GM18858 (cell line): ENCODE data around the gene TUBA3E.
"Not testable (repeated sequence)": the region's sequence is repeated elsewhere in the genome, so short reads cannot be mapped to it uniquely, and the experiment has no call there.

ENCODE experiments used
- ATAC-seq: cut with Tn5 transposase; IDR thresholded peaks from one replicate; pipeline ENCODE4 v1.9.1; 2021; ENCODE audit not compliant: unreplicated experiment

Gene TUBA3E

DNA sequence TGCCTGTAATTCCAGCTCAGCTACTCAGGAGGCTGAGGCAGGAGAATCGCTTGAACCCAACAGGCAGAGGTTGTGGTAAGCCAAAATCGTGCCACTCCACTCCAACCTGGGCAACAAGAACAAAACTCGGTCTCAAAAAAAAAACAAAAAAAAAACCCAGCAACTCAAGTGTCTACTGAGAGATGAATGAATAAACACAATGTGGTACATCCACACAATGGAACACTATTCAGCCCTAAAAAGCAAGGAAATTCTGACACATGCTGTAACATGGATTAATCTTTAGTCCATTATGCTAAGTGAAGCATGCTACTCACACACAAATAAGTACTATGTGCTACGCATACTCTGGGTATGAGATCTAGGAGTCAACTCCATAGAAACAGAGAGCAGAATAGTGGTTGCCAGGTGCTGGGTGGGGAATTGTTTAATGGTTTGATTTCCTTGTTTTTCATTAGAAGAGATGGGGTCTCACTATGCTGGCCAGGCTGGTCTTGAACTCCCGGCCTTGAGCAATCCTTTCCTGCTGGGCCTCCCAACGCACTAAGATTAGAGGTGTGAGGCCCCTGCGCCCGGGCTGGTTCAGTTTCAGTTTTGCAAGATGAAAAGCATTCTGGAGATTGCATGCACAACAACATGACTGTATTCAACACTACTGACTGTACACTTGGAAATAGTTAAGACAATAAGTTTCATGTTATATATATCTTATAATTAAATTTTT lies 32.8 kb downstream of the TUBA3E start:
- no peak for ATAC-seq

DNA sequence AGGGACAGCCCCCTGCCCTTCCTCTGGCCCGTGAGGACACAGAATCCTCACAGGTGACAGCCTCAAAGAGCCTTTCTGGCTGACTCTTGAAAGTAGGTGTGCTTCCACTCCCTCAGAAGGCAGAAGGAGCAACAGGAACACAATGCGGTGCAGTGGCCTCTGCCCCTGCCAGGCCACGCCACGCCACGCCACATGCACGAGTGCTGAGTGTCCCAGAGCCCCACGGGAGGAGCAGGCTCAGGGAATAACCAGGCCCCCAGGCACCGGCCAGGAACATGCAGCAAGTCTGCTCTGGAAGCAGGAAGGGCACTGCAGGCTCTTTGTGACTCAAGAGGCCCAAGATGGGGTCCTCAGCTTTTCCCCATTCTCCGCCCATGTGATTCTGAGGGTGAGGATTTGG lies 35.3 kb downstream of the TUBA3E start:
- ATAC-seq: no peak

GRCh38 chr2:130162486-130162885 lies 35.8 kb downstream of the TUBA3E start:
- ATAC-seq: not testable (repeated sequence)

- ATAC-seq: not testable (repeated sequence)
Measured at GRCh38 chr2:130160838-130161705, 37.2 kb downstream of the TUBA3E start.

DNA sequence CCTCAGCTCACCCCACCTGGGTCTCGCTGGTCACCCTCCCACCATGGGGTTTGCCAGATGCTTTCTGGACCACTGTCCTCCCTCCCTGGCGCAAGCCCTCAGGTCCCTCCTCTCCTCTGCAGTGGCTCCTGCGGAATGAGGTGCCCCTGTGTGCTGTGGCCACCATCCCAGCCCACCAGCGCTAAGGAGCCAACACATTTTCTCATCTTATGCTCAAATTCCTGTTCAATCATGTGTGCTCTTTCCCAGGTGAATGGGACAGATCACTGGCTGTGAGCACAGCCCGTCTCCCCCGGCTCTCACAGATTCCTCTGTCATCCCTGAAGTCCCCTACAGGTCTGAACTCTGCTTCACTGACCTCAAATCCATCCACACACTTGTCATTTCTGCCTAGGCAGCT lies 38.1 kb downstream of the TUBA3E start:
- no peak for ATAC-seq

GRCh38 chr2:130159376-130159775 lies 38.9 kb downstream of the TUBA3E start:
- ATAC-seq: not testable (repeated sequence)

GRCh38 chr2:130158631-130159030 lies 39.6 kb downstream of the TUBA3E start:
- no peak for ATAC-seq

DNA sequence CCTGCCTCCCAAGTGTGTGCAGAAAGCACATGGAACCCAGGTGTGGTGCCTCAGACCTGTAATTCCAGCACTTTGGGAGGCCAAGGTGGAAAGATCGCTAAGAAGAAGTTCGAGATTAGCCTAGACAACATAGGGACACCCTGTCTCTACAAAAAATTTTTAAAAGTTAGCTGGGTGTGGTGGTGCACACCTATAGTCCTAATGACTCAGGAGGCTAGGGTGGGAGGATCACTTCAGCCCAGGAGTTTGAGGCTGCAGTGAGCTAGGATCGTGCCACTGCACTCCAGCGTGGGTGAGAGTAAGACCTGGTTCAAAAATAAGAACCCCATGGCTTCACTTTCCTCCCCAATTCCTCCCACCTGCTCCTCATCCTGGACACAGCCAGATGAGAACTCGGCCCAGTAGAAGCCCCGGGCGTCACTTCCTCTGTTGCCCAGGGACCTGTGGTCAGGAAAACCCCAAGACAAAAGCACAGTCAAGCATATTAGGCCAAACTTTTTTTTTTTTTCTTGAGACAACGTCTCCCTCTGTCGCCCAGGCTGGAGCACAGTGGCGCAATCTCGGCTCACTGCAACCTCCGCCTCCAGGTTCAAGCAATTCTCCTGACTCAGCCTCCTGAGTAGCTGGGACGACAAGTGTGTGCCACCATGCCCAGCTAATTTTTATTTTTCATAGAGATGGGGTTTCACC lies 40.3 kb downstream of the TUBA3E start:
- peak; percentile 78 for ATAC-seq

DNA sequence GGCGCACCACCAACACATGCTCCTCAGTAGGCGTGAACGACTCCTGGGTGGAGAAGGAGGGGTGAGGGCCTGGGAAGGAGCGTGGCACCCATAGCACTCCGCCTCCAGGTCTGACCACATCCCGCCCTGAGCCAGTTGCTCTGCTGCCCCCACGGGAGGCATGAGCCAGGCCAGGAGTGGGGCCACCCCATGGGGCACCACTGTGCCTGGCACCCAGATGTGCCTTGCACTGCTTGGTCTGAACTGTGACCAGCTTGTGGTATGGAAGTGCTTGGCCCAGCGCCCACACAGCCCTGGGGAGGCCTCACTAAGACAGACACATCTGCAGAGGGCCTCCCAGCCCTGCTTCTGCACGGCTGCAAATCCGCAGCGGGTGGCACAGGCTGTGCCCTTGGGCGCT lies 40.9 kb downstream of the TUBA3E start:
- peak; percentile 36 for ATAC-seq

DNA sequence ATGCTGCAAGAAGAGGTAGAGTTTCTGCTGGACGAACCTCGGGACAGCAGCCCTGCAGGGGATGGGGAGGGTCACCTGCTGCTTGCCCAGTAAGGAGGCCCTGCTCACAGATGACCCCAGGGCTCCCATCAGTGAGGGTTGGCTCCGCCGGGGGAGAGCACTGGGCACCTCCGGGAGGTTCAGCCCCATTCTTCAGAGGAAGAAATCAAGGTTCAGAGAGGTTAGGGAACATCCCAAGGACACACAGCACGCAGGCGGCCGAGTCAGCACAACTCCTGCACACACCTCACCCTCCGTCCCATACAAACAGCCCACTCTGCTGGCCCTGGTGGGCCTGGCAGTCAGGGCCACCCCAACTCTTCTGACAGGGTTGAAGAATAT lies 41.6 kb downstream of the TUBA3E start:
- no peak for ATAC-seq

- not testable (repeated sequence) for ATAC-seq
Measured at GRCh38 chr2:130155956-130156623, 42.1 kb downstream of the TUBA3E start.

DNA sequence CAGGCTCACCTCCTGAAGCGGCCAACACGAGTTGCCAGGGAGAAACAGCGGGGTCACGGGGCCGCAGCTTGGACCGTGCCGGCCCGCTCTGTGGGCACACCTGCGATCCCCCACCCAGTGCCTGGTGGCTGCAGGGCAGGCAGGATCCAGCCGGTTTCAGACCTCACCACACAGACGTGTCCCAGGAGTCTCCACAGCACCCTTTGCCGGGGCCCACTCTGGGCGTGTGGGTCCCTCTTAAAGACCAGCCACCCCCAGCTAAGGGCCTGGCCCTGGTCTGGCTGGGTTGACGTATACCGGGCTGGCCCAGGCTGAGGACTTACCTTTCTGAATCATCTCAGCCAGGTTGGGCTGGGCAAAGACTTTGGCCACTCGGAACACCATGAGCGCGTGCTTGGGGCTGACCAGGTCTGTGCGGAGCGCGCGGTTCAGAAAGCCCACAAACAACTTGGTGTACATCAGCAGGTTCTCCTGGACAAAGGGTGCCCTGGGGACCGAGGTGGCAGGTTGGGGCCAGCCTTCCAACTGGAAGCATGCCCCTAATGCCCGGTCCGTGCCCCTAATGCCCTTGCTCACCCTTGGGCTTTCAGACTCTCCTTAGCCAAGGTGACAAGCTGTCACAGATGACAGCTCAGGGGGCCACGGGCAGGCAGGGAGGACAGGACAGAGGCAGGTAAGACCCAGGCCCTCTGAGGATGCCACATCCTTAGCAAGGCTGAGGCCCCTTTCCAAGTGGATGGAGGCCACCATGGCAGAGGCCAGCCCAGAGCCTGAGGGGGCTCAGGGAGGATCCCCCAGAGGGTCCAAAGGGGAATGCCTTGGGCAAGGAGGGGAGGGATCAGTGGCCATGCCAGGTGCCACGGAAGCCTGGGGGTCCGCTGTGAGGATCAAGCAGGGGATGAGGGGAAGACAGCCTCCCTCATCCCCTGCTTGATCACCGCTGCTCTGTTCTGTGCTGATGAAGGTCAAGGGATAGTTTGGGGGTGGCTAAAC lies 43.2 kb downstream of the TUBA3E start:
- no peak for ATAC-seq

DNA sequence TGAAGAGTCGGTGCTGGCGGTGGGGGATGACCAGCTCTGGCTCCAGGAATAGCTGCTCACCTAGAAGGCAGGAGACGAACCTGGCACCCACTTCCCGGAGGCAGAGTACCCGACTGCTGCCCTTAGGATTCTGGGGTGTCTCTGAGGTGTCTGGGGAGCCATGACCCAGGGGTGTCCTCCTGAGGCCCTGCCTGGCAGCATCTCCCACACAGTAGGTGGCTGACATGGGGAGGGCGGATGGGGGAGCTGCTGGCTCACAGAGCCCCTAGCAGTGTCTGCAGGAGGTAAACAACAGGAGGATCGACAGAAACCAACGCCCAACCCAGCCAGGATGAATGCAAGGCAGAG lies 43.8 kb downstream of the TUBA3E start:
- ATAC-seq: not testable (repeated sequence)

DNA sequence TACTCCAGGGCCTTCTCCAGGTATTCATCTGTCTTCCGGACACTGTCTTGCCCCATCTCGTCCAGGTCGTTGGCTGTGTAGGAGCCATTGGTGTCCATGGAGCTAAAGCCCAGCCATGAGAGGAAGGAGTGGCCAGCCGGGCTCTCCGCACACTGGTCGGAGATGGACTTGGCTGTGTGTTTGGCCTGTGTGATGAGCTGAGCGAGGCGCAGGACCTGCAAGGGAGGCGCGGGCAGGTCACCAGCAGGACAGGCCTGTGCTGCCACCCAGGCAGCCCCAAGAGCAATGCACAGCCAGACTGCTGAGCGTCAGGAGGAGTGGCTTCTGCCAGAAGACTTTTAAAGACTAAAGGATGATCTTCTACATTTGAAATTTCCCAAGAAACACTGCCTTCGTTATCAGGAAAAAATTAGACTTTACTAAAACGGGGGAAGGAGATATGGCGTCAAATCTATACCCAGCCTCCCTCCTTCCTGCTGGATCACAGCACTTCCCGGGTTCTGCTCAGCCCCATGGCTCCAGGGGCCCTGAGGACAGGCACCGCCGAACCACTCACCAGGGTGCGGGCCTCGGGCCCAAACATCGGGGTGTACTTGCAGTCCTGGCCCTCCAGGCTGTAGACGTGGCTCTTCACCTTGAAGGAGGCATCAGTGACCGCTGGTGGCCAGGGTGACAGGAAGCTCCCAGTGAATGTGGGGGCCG lies 44.4 kb downstream of the TUBA3E start:
- not testable (repeated sequence) for ATAC-seq

- ATAC-seq: no peak
Measured at GRCh38 chr2:130152816-130153595, 45.2 kb downstream of the TUBA3E start.

DNA sequence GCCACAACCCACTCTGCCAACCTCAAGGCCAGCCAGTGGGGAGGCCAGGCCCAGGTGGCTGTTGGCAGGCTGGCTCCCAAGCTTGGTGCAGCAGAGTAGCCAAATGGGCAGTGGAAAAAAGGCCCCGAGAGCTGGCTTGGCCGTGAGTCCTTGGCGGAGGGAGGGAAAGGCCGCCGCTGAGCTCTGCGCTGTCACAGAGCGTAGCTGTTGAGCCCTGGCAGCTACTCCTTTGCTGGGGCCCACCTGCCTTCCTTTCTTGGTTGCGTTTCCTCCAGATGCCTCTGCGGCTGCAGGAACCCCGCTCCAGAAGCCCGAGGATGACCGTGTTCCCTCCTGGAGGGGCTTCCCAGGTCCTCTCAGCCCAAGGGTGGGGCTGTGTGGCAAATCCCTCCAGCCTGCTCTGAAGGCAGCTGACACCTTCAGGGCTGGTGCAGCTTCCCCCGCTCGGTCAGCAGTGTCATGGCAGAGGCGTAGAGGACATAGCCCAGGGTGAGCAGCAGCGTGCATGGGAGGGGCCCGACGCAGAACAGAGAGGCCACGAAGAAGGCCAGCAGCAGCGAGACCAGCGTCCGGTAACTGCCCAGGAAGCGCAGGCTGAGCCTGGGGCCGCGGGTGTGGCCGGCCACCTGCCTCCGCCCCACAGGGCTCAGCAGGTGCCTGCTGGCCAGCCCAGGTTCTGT lies 46.0 kb downstream of the TUBA3E start:
- not testable (repeated sequence) for ATAC-seq

DNA sequence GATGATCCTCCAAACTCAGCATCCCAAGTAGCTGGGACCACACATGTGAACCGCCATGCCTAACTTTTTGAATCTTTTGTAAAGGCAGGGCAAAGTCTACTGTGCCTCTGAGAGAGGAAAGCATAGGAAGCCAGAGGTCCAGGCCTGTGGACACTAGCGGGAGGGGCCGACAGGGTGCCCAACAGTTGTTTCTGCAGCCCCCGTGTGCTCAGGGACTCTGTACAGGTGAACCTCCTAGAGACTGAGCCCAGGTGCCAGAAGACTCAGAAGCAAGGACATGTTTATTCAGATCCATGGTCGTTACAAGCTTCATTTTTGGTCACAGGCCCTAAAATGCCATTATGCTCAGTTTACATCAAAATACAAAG lies 47.1 kb downstream of the TUBA3E start:
- ATAC-seq: not testable (repeated sequence)
